AG04450 (cell line): ENCODE data around the gene TRIM5. TPM values are rescaled to one million over a fixed set of nuclear protein-coding genes. Genes with fewer than 3 reads are reported as not detected.

ENCODE experiments used
- CTCF ChIA-PET: fragments of 300-600, 350-600 bp; formaldehyde crosslinking; extraction: SDS; loops from one replicate; lab custom pipeline; 2022; ENCODE audit warnings: antibody characterized with exemption, inconsistent platforms; lab: Charles Lee
- POLR2A ChIA-PET: fragments of 350-600 bp; formaldehyde crosslinking; extraction: SDS; loops from one replicate; lab custom pipeline; 2021; ENCODE audit warnings: antibody characterized with exemption, inconsistent platforms; lab: Yijun Ruan, JAX
- DNase-seq: peaks from one replicate; pipeline ENCODE4 v3.0.0-alpha.2; 2011; ENCODE audit warnings: low read depth, low spot score
- H3K27ac ChIP-seq: one replicate; pipeline ENCODE4 v1.5.1; 2012; ENCODE audit warnings: low read depth, low read length, control low read depth
- H3K27me3 ChIP-seq: one replicate; pipeline ENCODE4 v1.6.0; 2012; ENCODE audit warnings: low read length; ENCODE audit not compliant: control insufficient read depth, insufficient read depth
- H3K4me3 ChIP-seq: 2 replicates; pipeline ENCODE4 v1.5.1; 2011; ENCODE audit warnings: mild to moderate bottlenecking, low read depth, low read length, control low read depth
- H3K9me3 ChIP-seq: 2 replicates; pipeline ENCODE4 v1.5.1; 2012; ENCODE audit warnings: low read length; ENCODE audit not compliant: control insufficient read depth, insufficient read depth
- CTCF ChIP-seq: IDR thresholded peaks from 2 replicates; pipeline ENCODE4 v1.5.1; 2011; ENCODE audit warnings: low read depth, low read length, control low read depth, inconsistent platforms
- polyA plus RNA-seq: library from polyadenylated mRNA; depleted of rRNA; stranded (reverse); fragments of >200 nt; gene quantifications from 2 replicates; pipeline ENCODE4 v1.2.3, GENCODE V29; 2011

Gene TRIM5
- polyA plus RNA-seq, 1 experiment: 53.3 TPM

- no peaks in the 10 kb centered on the region for H3K9me3 ChIP-seq
- no peaks in the 10 kb centered on the region for H3K27me3 ChIP-seq
- no peak for DNase-seq
- no peak for TF ChIP-seq CTCF
- no peak overlapping the region for H3K4me3 ChIP-seq
- ChIA-PET CTCF (interaction anchor here (0.8 kb wide), 1 partner anchor 104 kb away, joined by 3 read pairs; no protein-coding TSS in a partner anchor), POLR2A (no interaction called here)
- H3K27ac ChIP-seq: no peak overlapping the region
Observed at GRCh38 chr11:5703741-5704536, 19.1 kb upstream of the TRIM5 start.

GRCh38 chr11:5701055-5701577, 16.2 kb upstream of the TRIM5 start:
- CTCF ChIA-PET: interaction anchor here (1.1 to 2.0 kb wide), 3 partner anchors 16 to 662 kb away, joined by 3 to 4 read pairs (median 3); partner anchors contain the start of gene TRIM5
- Histone ChIP-seq H3K9me3 (no peaks in the 10 kb centered on the region), H3K27me3 (no peaks in the 10 kb centered on the region), H3K27ac (no peak overlapping the region), H3K4me3 (no peak overlapping the region)
- TF ChIP-seq CTCF: no peak
- POLR2A ChIA-PET: no interaction called here
- DNase-seq: no peak

- no peak for DNase-seq
- Histone ChIP-seq H3K4me3 (no peak overlapping the region), H3K27ac (no peak overlapping the region), H3K9me3 (no peaks in the 10 kb centered on the region), H3K27me3 (no peaks in the 10 kb centered on the region)
- CTCF ChIA-PET: interaction anchor here (0.6 to 2.0 kb wide), 4 partner anchors 15 to 1159 kb away, joined by 3 to 7 read pairs (median 4); partner anchors contain the start of gene TRIM5
- POLR2A ChIA-PET: no interaction called here
- TF ChIP-seq CTCF: no peak
Observed at GRCh38 chr11:5700421-5701054, 15.7 kb upstream of the TRIM5 start.

- H3K4me3 ChIP-seq: no peak overlapping the region
- H3K9me3 ChIP-seq: no peaks in the 10 kb centered on the region
- POLR2A ChIA-PET: no interaction called here
- H3K27ac ChIP-seq: no peak overlapping the region
- no peak for DNase-seq
- no peaks in the 10 kb centered on the region for H3K27me3 ChIP-seq
- no peak for TF ChIP-seq CTCF
- CTCF ChIA-PET: interaction anchor here (0.6 kb wide), 1 partner anchor 574 kb away, joined by 3 read pairs; no protein-coding TSS in a partner anchor
Observed at GRCh38 chr11:5698281-5698680, 13.4 kb upstream of the TRIM5 start.
